CD4-positive, CD25-positive, alpha-beta regulatory T cell (primary cell): Measurements from ENCODE around the gene MRAP2. TPM values are rescaled to one million over a fixed set of nuclear protein-coding genes. Genes with fewer than 3 reads are reported as not detected.

ENCODE experiments used
- ATAC-seq, 2 donors: fragments of 150-1000 bp; cut with Tn5 transposase; one replicate each; pipeline ENCODE4 v1.10.0; 2021; ENCODE audit warnings: low read depth in 2 of 2, moderate number of reproducible peaks in 2 of 2, moderate library complexity in 1 of 2
- DNase-seq, 3 donors: peaks; one replicate each; pipeline versions ENCODE4 v3.0.0 to v3.0.0-alpha.2; 2012 to 2022; ENCODE audit warnings: mixed read lengths in 1 of 3
- H3K27ac ChIP-seq: one replicate; pipeline ENCODE4 v1.7.0; 2013; ENCODE audit warnings: mild to moderate bottlenecking, low read length; ENCODE audit not compliant: insufficient read depth, poor library complexity, severe bottlenecking
- H3K27me3 ChIP-seq: one replicate; pipeline ENCODE4 v1.7.0; 2013; ENCODE audit warnings: low read length; ENCODE audit not compliant: control insufficient read depth, insufficient read depth
- H3K36me3 ChIP-seq: one replicate; pipeline ENCODE4 v1.7.0; 2013; ENCODE audit warnings: mild to moderate bottlenecking, low read length, moderate library complexity; ENCODE audit not compliant: control insufficient read depth, insufficient read depth
- H3K4me1 ChIP-seq: 2 replicates; pipeline ENCODE4 v1.7.0; 2013; ENCODE audit warnings: mild to moderate bottlenecking, low read length; ENCODE audit not compliant: insufficient read depth, control insufficient read depth, poor library complexity, severe bottlenecking
- H3K4me3 ChIP-seq: one replicate; pipeline ENCODE4 v1.7.0; 2013; ENCODE audit warnings: low read depth, mild to moderate bottlenecking, low read length, moderate library complexity
- H3K9me3 ChIP-seq, 2 experiments: 1 replicate in 1 of 2; 2 replicates in 1 of 2; pipeline ENCODE4 v1.7.0; 2013; ENCODE audit warnings: low read length in 2 of 2, mild to moderate bottlenecking in 1 of 2, moderate library complexity in 1 of 2; ENCODE audit not compliant: control insufficient read depth in 2 of 2
- H3K27ac Mint-ChIP-seq, 3 donors: one replicate each; pipeline ENCODE4 v1.8.0; 2020 to 2022; ENCODE audit warnings: mild to moderate bottlenecking in 3 of 3, mixed read lengths in 3 of 3, moderate library complexity in 2 of 3
- H3K27me3 Mint-ChIP-seq: one replicate; pipeline ENCODE4 v1.8.0; 2022; ENCODE audit warnings: mild to moderate bottlenecking, mixed read lengths
- H3K36me3 Mint-ChIP-seq: one replicate; pipeline ENCODE4 v1.8.0; 2020; ENCODE audit warnings: mixed read lengths
- H3K4me1 Mint-ChIP-seq, 4 donors: one replicate each; pipeline ENCODE4 v1.8.0; 2020 to 2022; ENCODE audit warnings: mixed read lengths in 4 of 4, mild to moderate bottlenecking in 1 of 4
- H3K4me3 Mint-ChIP-seq, 4 donors: one replicate each; pipeline ENCODE4 v1.8.0; 2020 to 2022; ENCODE audit warnings: mild to moderate bottlenecking in 4 of 4, mixed read lengths in 4 of 4, moderate library complexity in 3 of 4
- H3K9me3 Mint-ChIP-seq, 7 donors: one replicate each; pipeline ENCODE4 v1.8.0; 2020 to 2022; ENCODE audit warnings: mixed read lengths in 7 of 7, mild to moderate bottlenecking in 3 of 7, moderate library complexity in 2 of 7
- polyA plus RNA-seq, 4 donors: library from polyadenylated mRNA; unstranded; fragments of 300-500 nt; fragmentation: Illumina TruSeq; gene quantifications; one replicate each; pipeline ENCODE4 v1.2.3, GENCODE V29; 2021
- total RNA-seq: library from RNA; stranded (reverse); gene quantifications from one replicate; pipeline ENCODE4 v1.2.3, GENCODE V29; 2022

MRAP2 gene
- total and polyA plus RNA-seq, 5 donors from 2014 or later = not detected

GRCh38 chr6:84035484-84035883 is 1.9 kb downstream of the MRAP2 start:
- H3K4me3 ChIP-seq = no peak overlapping the region

DNA sequence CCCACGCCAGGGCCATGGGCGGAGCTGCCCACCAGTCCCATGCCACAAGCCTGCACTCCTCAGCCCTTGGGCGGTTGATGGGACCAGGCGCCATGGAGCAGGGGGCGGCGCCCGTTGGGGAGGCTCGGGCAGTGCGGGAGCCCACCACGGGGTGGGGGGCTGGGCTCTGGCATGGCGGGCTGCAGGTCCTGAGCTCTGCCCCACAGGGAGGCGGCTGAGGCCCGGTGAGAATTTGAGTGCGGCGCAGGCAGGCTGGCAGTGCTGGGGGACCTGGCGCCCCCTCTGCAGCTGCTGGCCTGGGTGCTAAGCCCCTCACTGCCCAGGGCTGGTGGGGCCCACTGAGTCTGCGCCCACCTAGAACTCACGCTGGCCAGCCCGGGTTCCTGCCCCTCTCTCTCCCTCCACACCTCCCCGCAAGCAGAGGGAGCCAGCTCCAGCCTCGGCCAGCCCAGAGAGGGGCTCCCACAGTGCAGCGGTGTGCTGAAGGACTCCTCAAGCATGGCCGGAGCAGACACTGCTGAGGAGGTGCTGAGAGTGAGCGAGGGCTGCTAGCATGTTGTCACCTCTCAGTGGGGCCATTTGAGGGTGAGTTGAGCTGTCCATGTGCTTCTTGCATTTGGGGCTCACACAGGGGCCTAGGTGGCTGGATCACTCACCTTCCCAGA is 4.0 kb downstream of the MRAP2 start:
- Mint-ChIP-seq H3K4me3 (no peak overlapping the region), H3K4me1 (peaks cover 0 to 9% (median 0%) of the 10 kb centered on the region in 4 donors), H3K27ac (no peak overlapping the region), H3K36me3 (no peaks in the 10 kb centered on the region), H3K9me3 (peaks cover 0 to 12% (median 0%) of the 10 kb centered on the region in 7 donors), H3K27me3 (peaks cover 49% of the 10 kb centered on the region)
- no peak for ATAC-seq
- no peak overlapping the region for H3K27ac ChIP-seq
- no peaks in the 10 kb centered on the region for H3K9me3 ChIP-seq
- no peaks in the 10 kb centered on the region for H3K36me3 ChIP-seq
- peaks cover 3% of the 10 kb centered on the region for H3K4me1 ChIP-seq
- H3K4me3 ChIP-seq = no peak overlapping the region
- DNase-seq = no peak
- H3K27me3 ChIP-seq = peaks cover 14% of the 10 kb centered on the region

More at GRCh38 chr6:84035484-84035883, 1.9 kb downstream of the MRAP2 start:
- no peaks in the 10 kb centered on the region for H3K9me3 ChIP-seq
- H3K4me1 Mint-ChIP-seq = peaks cover 0 to 9% (median 0%) of the 10 kb centered on the region in 4 donors
- H3K36me3 Mint-ChIP-seq = no peaks in the 10 kb centered on the region
- peaks cover 3% of the 10 kb centered on the region for H3K4me1 ChIP-seq
- H3K27ac ChIP-seq = no peak overlapping the region
- DNase-seq (no peak), ATAC-seq (no peak)
- H3K27me3 Mint-ChIP-seq = peaks cover 57% of the 10 kb centered on the region
- peaks cover 0 to 13% (median 0%) of the 10 kb centered on the region in 7 donors for H3K9me3 Mint-ChIP-seq
- no peak overlapping the region for H3K4me3 Mint-ChIP-seq
- no peak overlapping the region for H3K27ac Mint-ChIP-seq
- H3K27me3 ChIP-seq = peaks cover 19% of the 10 kb centered on the region
- no peaks in the 10 kb centered on the region for H3K36me3 ChIP-seq

GRCh38 chr6:84042603-84043002 is 9.0 kb downstream of the MRAP2 start:
- ATAC-seq (no peak), DNase-seq (no peak)
- H3K9me3 ChIP-seq = no peaks in the 10 kb centered on the region
- Mint-ChIP-seq H3K27me3 (peaks cover 27% of the 10 kb centered on the region), H3K27ac (no peak overlapping the region), H3K4me3 (no peak overlapping the region), H3K36me3 (no peaks in the 10 kb centered on the region), H3K4me1 (no peaks in the 10 kb centered on the region), H3K9me3 (peaks cover 0 to 4% (median 0%) of the 10 kb centered on the region in 7 donors)
- H3K4me3 ChIP-seq = no peak overlapping the region
- H3K4me1 ChIP-seq = no peaks in the 10 kb centered on the region
- H3K36me3 ChIP-seq = no peaks in the 10 kb centered on the region
- H3K27ac ChIP-seq = no peak overlapping the region
- no peaks in the 10 kb centered on the region for H3K27me3 ChIP-seq

- Mint-ChIP-seq H3K9me3 (peaks cover 0 to 4% (median 0%) of the 10 kb centered on the region in 7 donors), H3K4me1 (no peaks in the 10 kb centered on the region), H3K27me3 (peaks cover 27% of the 10 kb centered on the region), H3K4me3 (no peak overlapping the region), H3K36me3 (no peaks in the 10 kb centered on the region), H3K27ac (no peak overlapping the region)
- H3K4me1 ChIP-seq = no peaks in the 10 kb centered on the region
- no peaks in the 10 kb centered on the region for H3K36me3 ChIP-seq
- no peak overlapping the region for H3K4me3 ChIP-seq
- no peak for ATAC-seq
- H3K27me3 ChIP-seq = no peaks in the 10 kb centered on the region
- DNase-seq = no peak
- no peaks in the 10 kb centered on the region for H3K9me3 ChIP-seq
- H3K27ac ChIP-seq = no peak overlapping the region
These were observed 10.0 kb downstream of the MRAP2 start for GRCh38 chr6:84043555-84043954.

GRCh38 chr6:84046755-84047154 is 13.2 kb downstream of the MRAP2 start:
- Histone ChIP-seq H3K27ac (no peak overlapping the region), H3K4me3 (no peak overlapping the region), H3K4me1 (no peaks in the 10 kb centered on the region), H3K27me3 (no peaks in the 10 kb centered on the region), H3K9me3 (no peaks in the 10 kb centered on the region), H3K36me3 (no peaks in the 10 kb centered on the region)
- Mint-ChIP-seq H3K9me3 (peaks cover 0 to 4% (median 0%) of the 10 kb centered on the region in 7 donors), H3K27ac (no peak overlapping the region), H3K4me1 (no peaks in the 10 kb centered on the region), H3K4me3 (no peak overlapping the region), H3K36me3 (no peaks in the 10 kb centered on the region), H3K27me3 (peaks cover 17% of the 10 kb centered on the region)
- ATAC-seq (no peak), DNase-seq (no peak)

DNA sequence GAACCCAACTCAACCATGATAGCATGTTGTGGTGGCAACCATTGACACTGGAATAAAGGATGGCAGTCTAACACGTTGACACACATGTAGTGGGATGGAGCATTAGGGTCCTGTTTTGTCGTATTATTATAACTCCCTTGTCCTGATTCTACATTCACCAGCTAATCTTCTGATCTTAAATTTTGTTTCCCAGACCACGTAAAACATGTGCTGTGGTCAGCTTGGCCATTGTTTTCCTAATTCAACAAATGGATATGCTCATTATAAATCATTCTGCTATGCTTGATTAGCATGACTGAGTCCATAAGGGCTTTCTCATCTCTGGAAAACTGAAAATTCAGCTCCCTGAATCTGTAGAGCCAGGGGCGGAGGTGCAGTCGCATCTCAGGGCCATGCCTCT is 15.0 kb downstream of the MRAP2 start:
- H3K4me3 Mint-ChIP-seq = no peak overlapping the region
- ATAC-seq (no peak), DNase-seq (no peak)
- H3K4me1 ChIP-seq = no peaks in the 10 kb centered on the region
- no peak overlapping the region for H3K4me3 ChIP-seq
- peaks cover 12% of the 10 kb centered on the region for H3K27me3 Mint-ChIP-seq
- no peaks in the 10 kb centered on the region for H3K4me1 Mint-ChIP-seq
- no peaks in the 10 kb centered on the region for H3K36me3 Mint-ChIP-seq
- H3K27me3 ChIP-seq = no peaks in the 10 kb centered on the region
- no peaks in the 10 kb centered on the region for H3K9me3 ChIP-seq
- no peak overlapping the region for H3K27ac ChIP-seq
- no peak overlapping the region for H3K27ac Mint-ChIP-seq
- no peaks in the 10 kb centered on the region for H3K36me3 ChIP-seq
- H3K9me3 Mint-ChIP-seq = peaks cover 0 to 4% (median 0%) of the 10 kb centered on the region in 7 donors

- Mint-ChIP-seq H3K4me3 (no peak overlapping the region), H3K27ac (no peak overlapping the region), H3K9me3 (peaks cover 0 to 2% (median 0%) of the 10 kb centered on the region in 7 donors), H3K4me1 (no peaks in the 10 kb centered on the region), H3K27me3 (peaks cover 14% of the 10 kb centered on the region), H3K36me3 (no peaks in the 10 kb centered on the region)
- Histone ChIP-seq H3K27ac (no peak overlapping the region), H3K9me3 (no peaks in the 10 kb centered on the region), H3K4me3 (no peak overlapping the region), H3K27me3 (no peaks in the 10 kb centered on the region), H3K36me3 (no peaks in the 10 kb centered on the region), H3K4me1 (no peaks in the 10 kb centered on the region)
- no peak for DNase-seq
- ATAC-seq = no peak
These were observed 16.8 kb downstream of the MRAP2 start for GRCh38 chr6:84050408-84050807.

DNA sequence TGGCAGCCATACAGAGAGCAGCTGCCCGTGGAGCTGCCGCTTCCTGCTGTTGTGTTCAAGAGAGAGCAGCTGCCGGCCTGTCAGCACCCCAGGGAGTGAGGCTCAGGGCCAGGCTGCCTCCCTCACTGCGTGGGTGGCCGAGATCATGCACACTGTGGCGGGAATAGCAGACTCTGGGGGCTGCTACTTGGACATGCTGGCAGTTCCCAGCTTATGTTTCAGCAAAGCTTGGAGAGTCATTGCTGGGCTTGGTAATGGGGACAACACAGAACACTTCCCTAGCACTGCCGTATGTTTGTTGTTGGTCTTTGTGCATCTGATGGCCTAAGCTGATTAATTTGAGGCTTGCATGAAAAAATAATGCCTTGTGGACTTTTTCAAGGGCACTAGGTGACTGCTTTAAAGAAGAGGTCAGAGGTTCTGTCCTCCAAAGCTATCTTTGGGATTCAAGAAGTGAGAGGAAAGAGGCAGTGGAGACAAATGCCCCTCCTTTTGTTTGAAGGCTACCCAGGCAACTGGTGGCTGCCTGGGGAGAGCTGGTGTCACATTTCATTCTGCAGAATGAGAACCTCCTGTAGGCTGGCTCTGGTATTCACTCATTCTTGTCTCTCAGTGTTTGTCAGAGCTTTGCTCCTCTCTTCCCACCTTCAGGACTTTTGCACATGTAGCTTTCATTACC is 18.8 kb downstream of the MRAP2 start:
- Histone ChIP-seq H3K27me3 (no peaks in the 10 kb centered on the region), H3K9me3 (no peaks in the 10 kb centered on the region), H3K27ac (no peak overlapping the region), H3K4me3 (no peak overlapping the region), H3K4me1 (no peaks in the 10 kb centered on the region), H3K36me3 (no peaks in the 10 kb centered on the region)
- DNase-seq (no peak), ATAC-seq (no peak)
- Mint-ChIP-seq H3K27ac (no peak overlapping the region), H3K4me1 (no peaks in the 10 kb centered on the region), H3K9me3 (peaks cover 0 to 2% (median 0%) of the 10 kb centered on the region in 7 donors), H3K4me3 (no peak overlapping the region), H3K27me3 (peaks cover 14% of the 10 kb centered on the region), H3K36me3 (no peaks in the 10 kb centered on the region)
